Upper lobe of right lung (tissue), 1 donor: Measurements from ENCODE around the gene LHX6. TPM values are rescaled to one million over a fixed set of nuclear protein-coding genes. Genes with fewer than 3 reads are reported as not detected.

Experiments used
- ATAC-seq: fragments of 200-7000 bp; cut with Tn5 transposase; one replicate; pipeline ENCODE4 v1.9.1; 2020; ENCODE audit warnings: mild to moderate bottlenecking, moderate library complexity
- DNase-seq: peaks from one replicate; pipeline ENCODE4 v3.0.0-alpha.2; 2020
- H3K27ac ChIP-seq: fragments of 200-600 bp; one replicate; pipeline ENCODE4 v1.8.0; 2022
- H3K27me3 ChIP-seq: fragments of 200-600 bp; one replicate; pipeline ENCODE4 v1.8.0; 2022; ENCODE audit warnings: mild to moderate bottlenecking
- H3K36me3 ChIP-seq: fragments of 200-600 bp; one replicate; pipeline ENCODE4 v1.8.0; 2022
- H3K4me1 ChIP-seq: fragments of 200-600 bp; one replicate; pipeline ENCODE4 v1.8.0; 2022
- H3K4me3 ChIP-seq: fragments of 200-600 bp; one replicate; pipeline ENCODE4 v1.8.0; 2022; ENCODE audit warnings: mild to moderate bottlenecking
- H3K9me3 ChIP-seq: fragments of 200-600 bp; one replicate; pipeline ENCODE4 v1.8.0; 2022
- intact Hi-C: fragments of 100-400 bp; cut with DNase I; formaldehyde crosslinking; loops from one replicate; pipeline ENCODE4 v1.11.0; 2022
- total RNA-seq: library from RNA; stranded (reverse); fragmentation: NEBNext Ultra II Directional; extraction: Animal tissue kit (Norgen Biotek cat#: 25700); gene quantifications from one replicate; pipeline ENCODE4 v1.2.1, GENCODE V29; 2021
- TF ChIP-seq, protein P1 (sequence below): fragments of 200-600 bp; IDR thresholded peaks from one replicate; pipeline ENCODE4 v1.8.0; 2022; ENCODE audit warnings: antibody characterized with exemption
- donor health status: DM: no; HTN: yes; CAD: no; lungs with severe emphysema.

LHX6 gene
- total RNA-seq, 1 donor from 2014 or later = 16.9 TPM

DNA sequence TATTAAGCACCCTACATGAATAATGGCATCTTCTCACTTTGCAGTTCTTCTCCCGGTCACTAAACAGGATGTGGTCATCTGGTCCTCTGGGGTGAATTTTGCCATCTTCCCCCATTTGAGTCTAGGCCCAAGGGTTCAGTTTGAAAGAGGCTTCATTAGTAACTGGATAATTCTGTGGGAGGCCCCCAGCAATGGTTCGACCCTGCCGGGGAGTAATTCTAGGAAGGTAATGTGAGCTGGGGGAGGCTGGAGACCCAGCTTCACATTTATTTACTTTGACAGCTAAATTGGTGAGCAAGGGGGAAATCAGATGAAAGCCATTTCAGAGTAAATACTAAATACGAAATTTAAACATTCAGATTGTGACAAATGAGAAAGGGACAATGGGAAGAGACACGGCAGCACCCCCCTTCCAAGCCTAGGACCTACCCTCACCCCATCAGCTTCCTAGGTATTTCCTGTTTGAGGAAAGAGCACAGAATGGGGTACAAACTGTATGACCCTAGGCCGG, 4.1 kb upstream of the LHX6 start:
- H3K27me3 ChIP-seq = peaks cover 23% of the 10 kb centered on the region

GRCh38 chr9:122229485-122229837, 704 bp upstream of the LHX6 start:
- intact Hi-C loops = no loop called here
- TF ChIP-seq, protein P1, sequence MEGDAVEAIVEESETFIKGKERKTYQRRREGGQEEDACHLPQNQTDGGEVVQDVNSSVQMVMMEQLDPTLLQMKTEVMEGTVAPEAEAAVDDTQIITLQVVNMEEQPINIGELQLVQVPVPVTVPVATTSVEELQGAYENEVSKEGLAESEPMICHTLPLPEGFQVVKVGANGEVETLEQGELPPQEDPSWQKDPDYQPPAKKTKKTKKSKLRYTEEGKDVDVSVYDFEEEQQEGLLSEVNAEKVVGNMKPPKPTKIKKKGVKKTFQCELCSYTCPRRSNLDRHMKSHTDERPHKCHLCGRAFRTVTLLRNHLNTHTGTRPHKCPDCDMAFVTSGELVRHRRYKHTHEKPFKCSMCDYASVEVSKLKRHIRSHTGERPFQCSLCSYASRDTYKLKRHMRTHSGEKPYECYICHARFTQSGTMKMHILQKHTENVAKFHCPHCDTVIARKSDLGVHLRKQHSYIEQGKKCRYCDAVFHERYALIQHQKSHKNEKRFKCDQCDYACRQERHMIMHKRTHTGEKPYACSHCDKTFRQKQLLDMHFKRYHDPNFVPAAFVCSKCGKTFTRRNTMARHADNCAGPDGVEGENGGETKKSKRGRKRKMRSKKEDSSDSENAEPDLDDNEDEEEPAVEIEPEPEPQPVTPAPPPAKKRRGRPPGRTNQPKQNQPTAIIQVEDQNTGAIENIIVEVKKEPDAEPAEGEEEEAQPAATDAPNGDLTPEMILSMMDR = no peak
- no peak for ATAC-seq
- Histone ChIP-seq H3K27me3 (peaks cover 56% of the 10 kb centered on the region), H3K36me3 (no peaks in the 10 kb centered on the region), H3K4me1 (peaks cover 13% of the 10 kb centered on the region), H3K27ac (no peak overlapping the region), H3K9me3 (no peaks in the 10 kb centered on the region), H3K4me3 (no peak overlapping the region)
- no peak for DNase-seq

More for the DNA sequence above, 4.1 kb upstream of the LHX6 start:
- H3K9me3 ChIP-seq = no peaks in the 10 kb centered on the region
- no peak overlapping the region for H3K27ac ChIP-seq
- ATAC-seq (no peak), DNase-seq (no peak)
- TF ChIP-seq, protein P1 = no peak
- peaks cover 7% of the 10 kb centered on the region for H3K4me1 ChIP-seq
- intact Hi-C loops = no loop called here
- H3K36me3 ChIP-seq = no peaks in the 10 kb centered on the region
- H3K4me3 ChIP-seq = no peak overlapping the region

GRCh38 chr9:122228191-122228567, 578 bp downstream of the LHX6 start:
- Histone ChIP-seq H3K27ac (no peak overlapping the region), H3K27me3 (peaks cover 63% of the 10 kb centered on the region), H3K4me1 (peaks cover 13% of the 10 kb centered on the region), H3K4me3 (peak overlapping the region; percentile 45), H3K9me3 (no peaks in the 10 kb centered on the region), H3K36me3 (no peaks in the 10 kb centered on the region)
- DNase-seq (no peak), ATAC-seq (no peak)
- TF ChIP-seq, protein P1 = no peak
- intact Hi-C loops = no loop called here

DNA sequence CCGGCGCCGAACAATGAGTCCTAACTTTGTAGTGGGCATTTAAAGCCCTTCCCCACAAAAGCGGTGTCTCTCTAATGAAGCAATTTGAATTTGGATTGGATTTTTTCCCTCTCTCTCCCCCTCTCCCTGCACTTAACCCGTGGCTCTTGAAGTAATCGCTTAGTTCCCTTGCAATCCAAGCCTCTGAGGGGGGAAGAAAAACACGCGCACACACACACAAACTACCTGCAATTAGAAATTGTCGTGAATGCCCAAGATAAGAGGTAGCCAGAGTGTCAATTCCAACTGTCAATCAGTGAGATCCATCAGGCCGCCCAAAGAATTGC, 1.2 kb downstream of the LHX6 start:
- ATAC-seq (no peak), DNase-seq (no peak)
- TF ChIP-seq, protein P1 = no peak
- peak overlapping the region; percentile 45 for H3K4me3 ChIP-seq
- peaks cover 13% of the 10 kb centered on the region for H3K4me1 ChIP-seq
- peaks cover 66% of the 10 kb centered on the region for H3K27me3 ChIP-seq
- H3K9me3 ChIP-seq = no peaks in the 10 kb centered on the region
- no peak overlapping the region for H3K27ac ChIP-seq
- H3K36me3 ChIP-seq = no peaks in the 10 kb centered on the region
- intact Hi-C loops = no loop called here

- Histone ChIP-seq H3K4me3 (peak overlapping the region; percentile 45), H3K27me3 (peaks cover 72% of the 10 kb centered on the region), H3K4me1 (peaks cover 13% of the 10 kb centered on the region), H3K9me3 (no peaks in the 10 kb centered on the region), H3K27ac (no peak overlapping the region), H3K36me3 (no peaks in the 10 kb centered on the region)
- no peak for ATAC-seq
- TF ChIP-seq, protein P1 = no peak
- no peak for DNase-seq
- intact Hi-C loops = no loop called here
These were observed 1.8 kb downstream of the LHX6 start for GRCh38 chr9:122226758-122227574.
